OCI-LY7 (cell line): ENCODE results near the gene ADARB2. TPM values are rescaled to one million over a fixed set of nuclear protein-coding genes. Genes with fewer than 3 reads are reported as not detected.
"Not testable (repeated sequence)": the region's sequence is repeated elsewhere in the genome, so short reads cannot be mapped to it uniquely, and the experiment has no call there.

Source experiments
- BruUV-seq: library from RNA; stranded (reverse); fragments of 400-500 nt; replicated peaks from 2 replicates; lab custom pipeline; 2021; lab: Mats Ljungman, UMichigan
- CTCF ChIA-PET: fragments of 300-600 bp; sonication (Branson Sonifier 250); formaldehyde crosslinking; loops from one replicate; lab custom pipeline; 2022; ENCODE audit warnings: antibody characterized with exemption; ENCODE audit not compliant: unreplicated experiment; lab: Charles Lee
- POLR2A ChIA-PET: fragments of 300-600 bp; sonication (Branson Sonifier 250); formaldehyde crosslinking; loops from one replicate; lab custom pipeline; 2022; ENCODE audit warnings: antibody characterized with exemption; lab: Charles Lee
- DNase-seq: peaks from one replicate; pipeline ENCODE4 v3.0.0-alpha.2; 2015; ENCODE audit warnings: low spot score
- H2AFZ ChIP-seq: fragments of 200-600 bp; sonication (generic), shearing (Covaris generic); 2 replicates; pipeline ENCODE4 v1.6.1; 2014; ENCODE audit warnings: mild to moderate bottlenecking, antibody characterized with exemption, low read length, moderate library complexity
- H3K27ac ChIP-seq: fragments of 200-600 bp; sonication (generic); 2 replicates; pipeline ENCODE4 v1.5.1; 2014; ENCODE audit warnings: mixed run types, low read depth, mild to moderate bottlenecking, moderate library complexity, low read length, inconsistent platforms; ENCODE audit not compliant: poor library complexity, severe bottlenecking
- H3K36me3 ChIP-seq: fragments of 200-600 bp; sonication (generic); 2 replicates; pipeline ENCODE4 v1.6.1; 2014; ENCODE audit warnings: mild to moderate bottlenecking, antibody characterized with exemption, low read length, moderate library complexity, mixed read lengths; ENCODE audit not compliant: insufficient read depth
- H3K4me1 ChIP-seq: fragments of 200-600 bp; sonication (generic); 2 replicates; pipeline ENCODE4 v1.5.1; 2014; ENCODE audit warnings: mild to moderate bottlenecking, low read length; ENCODE audit not compliant: insufficient read depth, poor library complexity, severe bottlenecking
- H3K4me2 ChIP-seq: fragments of 200-600 bp; sonication (generic); 2 replicates; pipeline ENCODE4 v1.6.1; 2014; ENCODE audit warnings: mild to moderate bottlenecking, low read length
- H3K4me3 ChIP-seq: fragments of 200-600 bp; sonication (generic); 2 replicates; pipeline ENCODE4 v1.5.1; 2014; ENCODE audit warnings: mild to moderate bottlenecking, low read depth, low read length; ENCODE audit not compliant: poor library complexity, severe bottlenecking
- H3K79me2 ChIP-seq: fragments of 200-600 bp; sonication (generic); 2 replicates; pipeline ENCODE4 v1.6.1; 2016; ENCODE audit warnings: low read depth, mild to moderate bottlenecking, low read length, moderate library complexity, mixed read lengths; ENCODE audit not compliant: insufficient read depth
- H3K9me2 ChIP-seq: fragments of 200-600 bp; sonication (generic); 2 replicates; pipeline ENCODE4 v1.6.1; 2016; ENCODE audit warnings: mild to moderate bottlenecking, low read length, mixed read lengths; ENCODE audit not compliant: insufficient read depth
- H3K9me3 ChIP-seq: fragments of 200-600 bp; sonication (generic); 2 replicates; pipeline ENCODE4 v1.6.1; 2014; ENCODE audit warnings: mild to moderate bottlenecking, mixed run types, low read length, mixed read lengths
- H4K20me1 ChIP-seq: fragments of 200-600 bp; sonication (generic); 2 replicates; pipeline ENCODE4 v1.6.1; 2014; ENCODE audit warnings: mild to moderate bottlenecking, antibody characterized with exemption, low read length, moderate library complexity, mixed read lengths; ENCODE audit not compliant: insufficient read depth
- EZH2phosphoT487 ChIP-seq: fragments of 200-600 bp; sonication (generic); IDR thresholded peaks from 2 replicates; pipeline ENCODE4 v1.6.1; 2018; ENCODE audit warnings: low read depth, borderline replicate concordance, mild to moderate bottlenecking, mixed run types, antibody characterized with exemption, low read length, moderate library complexity, mixed read lengths
- intact Hi-C: fragments of 100-400 bp; cut with micrococcal nuclease; formaldehyde crosslinking; loops from one replicate; pipeline ENCODE4 v1.10.0; 2022; ENCODE audit not compliant: unreplicated experiment
- total RNA-seq, 2 experiments: library from RNA; depleted of rRNA in 1 of 2; stranded (reverse); fragments of >200 nt in 1 of 2; shearing (Covaris generic) in 1 of 2; gene quantifications; 2 replicates each; pipeline ENCODE4 v1.2.3, GENCODE V29; 2014 to 2022
- TF ChIP-seq, protein P1 (sequence below): fragments of 200-600 bp; sonication (generic); conservative IDR thresholded peaks from 2 replicates; pipeline ENCODE4 v1.5.1; 2014; ENCODE audit warnings: mild to moderate bottlenecking, antibody characterized with exemption, low read length, moderate library complexity, mixed read lengths

Gene ADARB2
- total RNA-seq, 2 experiments from 2014 or later = 0.03 TPM; not detected in 1

DNA sequence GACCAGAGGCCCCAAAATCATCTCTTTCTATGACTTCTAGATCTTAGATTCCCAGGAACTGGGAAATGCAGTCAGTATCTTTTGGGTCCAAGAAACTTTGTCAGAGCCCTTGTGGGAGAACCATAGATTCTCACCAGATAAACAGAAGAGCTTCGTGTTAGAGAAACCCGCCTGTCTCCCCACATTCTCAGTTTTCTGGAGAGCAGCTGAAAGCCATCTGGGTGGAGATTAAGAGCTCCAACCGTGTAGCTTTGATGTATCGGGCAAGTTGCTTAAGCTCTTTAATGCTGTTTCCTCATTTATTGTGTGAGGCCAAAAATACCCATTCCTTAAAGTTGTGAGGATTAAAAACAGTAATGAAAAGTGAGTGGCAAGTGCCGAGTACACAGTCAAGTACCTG is 573.5 kb downstream of the ADARB2 start:
- Histone ChIP-seq H3K4me1 (no peaks in the 10 kb centered on the region), H4K20me1 (no peaks in the 10 kb centered on the region), H3K36me3 (no peaks in the 10 kb centered on the region), H2AFZ (no peak overlapping the region), H3K9me3 (no peaks in the 10 kb centered on the region), H3K4me3 (no peak overlapping the region), H3K9me2 (no peaks in the 10 kb centered on the region), H3K4me2 (no peak overlapping the region), H3K27ac (no peak overlapping the region), H3K79me2 (no peaks in the 10 kb centered on the region)
- no peak for DNase-seq
- intact Hi-C loops = no loop called here
- POLR2A ChIA-PET = interaction anchor here (0.6 kb wide), 1 partner anchor 651 kb away, joined by 5 read pairs; no protein-coding TSS in a partner anchor
- TF ChIP-seq, protein P1, sequence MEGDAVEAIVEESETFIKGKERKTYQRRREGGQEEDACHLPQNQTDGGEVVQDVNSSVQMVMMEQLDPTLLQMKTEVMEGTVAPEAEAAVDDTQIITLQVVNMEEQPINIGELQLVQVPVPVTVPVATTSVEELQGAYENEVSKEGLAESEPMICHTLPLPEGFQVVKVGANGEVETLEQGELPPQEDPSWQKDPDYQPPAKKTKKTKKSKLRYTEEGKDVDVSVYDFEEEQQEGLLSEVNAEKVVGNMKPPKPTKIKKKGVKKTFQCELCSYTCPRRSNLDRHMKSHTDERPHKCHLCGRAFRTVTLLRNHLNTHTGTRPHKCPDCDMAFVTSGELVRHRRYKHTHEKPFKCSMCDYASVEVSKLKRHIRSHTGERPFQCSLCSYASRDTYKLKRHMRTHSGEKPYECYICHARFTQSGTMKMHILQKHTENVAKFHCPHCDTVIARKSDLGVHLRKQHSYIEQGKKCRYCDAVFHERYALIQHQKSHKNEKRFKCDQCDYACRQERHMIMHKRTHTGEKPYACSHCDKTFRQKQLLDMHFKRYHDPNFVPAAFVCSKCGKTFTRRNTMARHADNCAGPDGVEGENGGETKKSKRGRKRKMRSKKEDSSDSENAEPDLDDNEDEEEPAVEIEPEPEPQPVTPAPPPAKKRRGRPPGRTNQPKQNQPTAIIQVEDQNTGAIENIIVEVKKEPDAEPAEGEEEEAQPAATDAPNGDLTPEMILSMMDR = no peak
- CTCF ChIA-PET = no interaction called here
- BruUV-seq = no TSS peak

GRCh38 chr10:1163204-1163660 is 574.1 kb downstream of the ADARB2 start:
- no peaks in the 10 kb centered on the region for H3K36me3 ChIP-seq
- BruUV-seq = no TSS peak
- no peaks in the 10 kb centered on the region for H3K9me3 ChIP-seq
- no peak overlapping the region for H3K4me2 ChIP-seq
- DNase-seq = no peak
- H3K4me1 ChIP-seq = no peaks in the 10 kb centered on the region
- no peaks in the 10 kb centered on the region for H3K9me2 ChIP-seq
- ChIA-PET CTCF (no interaction called here), POLR2A (interaction anchor here (0.6 kb wide), 1 partner anchor 651 kb away, joined by 5 read pairs; no protein-coding TSS in a partner anchor)
- no peak for TF ChIP-seq EZH2phosphoT487
- TF ChIP-seq, protein P1 = no peak
- no peak overlapping the region for H3K27ac ChIP-seq
- intact Hi-C loops = no loop called here
- H3K79me2 ChIP-seq = no peaks in the 10 kb centered on the region
- no peaks in the 10 kb centered on the region for H4K20me1 ChIP-seq
- H3K4me3 ChIP-seq = no peak overlapping the region
- no peak overlapping the region for H2AFZ ChIP-seq

DNA sequence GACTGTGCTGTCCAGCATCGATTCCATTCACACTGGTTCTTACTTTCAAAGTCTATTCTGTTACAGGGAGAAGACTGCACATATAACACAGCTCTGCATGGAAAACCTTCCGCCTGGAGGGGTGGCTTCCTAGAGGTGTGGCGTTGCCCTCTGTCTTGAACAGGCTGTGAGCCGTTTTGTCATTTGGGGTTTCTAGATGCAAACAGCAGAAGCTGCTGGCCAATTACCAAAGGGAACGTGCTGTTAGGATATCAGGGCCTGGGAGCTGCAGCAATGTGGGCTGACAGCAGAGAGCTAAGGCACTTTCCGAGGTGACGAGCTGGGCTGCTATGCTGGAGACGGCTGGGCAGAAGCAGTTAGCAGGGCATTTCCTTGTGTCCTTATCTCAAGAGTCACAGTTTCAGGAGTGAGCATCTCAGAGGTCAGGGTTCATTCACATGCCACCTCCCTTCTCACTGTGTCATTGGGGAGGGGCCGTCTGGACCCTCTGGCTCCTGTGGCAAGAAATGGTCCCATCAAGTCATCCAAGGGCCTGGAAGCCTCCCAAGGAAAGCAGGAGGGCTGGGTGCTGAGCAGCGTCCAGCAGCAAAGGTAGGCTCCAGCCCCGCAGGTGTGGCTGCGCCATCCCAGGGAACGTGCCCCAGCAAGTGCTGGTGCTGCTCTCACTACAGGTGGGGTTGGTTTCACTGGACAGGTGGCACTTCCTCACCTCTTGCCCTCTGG is 574.7 kb downstream of the ADARB2 start:
- no peaks in the 10 kb centered on the region for H3K9me2 ChIP-seq
- no peaks in the 10 kb centered on the region for H3K79me2 ChIP-seq
- DNase-seq = no peak
- ChIA-PET POLR2A (no interaction called here), CTCF (no interaction called here)
- no peaks in the 10 kb centered on the region for H3K36me3 ChIP-seq
- no peak overlapping the region for H3K4me2 ChIP-seq
- no peak overlapping the region for H2AFZ ChIP-seq
- intact Hi-C loops = no loop called here
- H3K27ac ChIP-seq = no peak overlapping the region
- H3K4me3 ChIP-seq = no peak overlapping the region
- no peaks in the 10 kb centered on the region for H4K20me1 ChIP-seq
- TF ChIP-seq, protein P1 = no peak
- no peak for TF ChIP-seq EZH2phosphoT487
- BruUV-seq = no TSS peak
- no peaks in the 10 kb centered on the region for H3K9me3 ChIP-seq
- H3K4me1 ChIP-seq = no peaks in the 10 kb centered on the region

GRCh38 chr10:1161315-1161673 is 576.0 kb downstream of the ADARB2 start:
- intact Hi-C loops, H3K79me2 ChIP-seq, DNase-seq, H3K27ac ChIP-seq, H3K36me3 ChIP-seq, H2AFZ ChIP-seq, CTCF ChIA-PET, BruUV-seq, H3K4me3 ChIP-seq, H3K9me3 ChIP-seq, H3K9me2 ChIP-seq, H3K4me1 ChIP-seq, H4K20me1 ChIP-seq, H3K4me2 ChIP-seq: not testable (repeated sequence)
- POLR2A ChIA-PET = interaction anchor here (0.6 kb wide), 1 partner anchor 18 kb away, joined by 6 read pairs; no protein-coding TSS in a partner anchor
